ACC112 (cell line): ENCODE data around the gene SMG6.
A peak's percentile ranks its signal among the peaks of the same experiment; 100 is the strongest.

ENCODE experiments used
- H2AFZ ChIP-seq: fragments of 200-600 bp; sonication (generic); one replicate; pipeline ENCODE4 v1.6.0; 2017; ENCODE audit warnings: antibody characterized with exemption, low read length; ENCODE audit not compliant: unreplicated experiment
- H3K27ac ChIP-seq: fragments of 200-600 bp; sonication (generic); 2 replicates; pipeline ENCODE4 v1.5.1; 2014; ENCODE audit warnings: low read depth, mild to moderate bottlenecking, antibody characterized with exemption, low read length, moderate library complexity
- H3K27me3 ChIP-seq: fragments of 200-600 bp; sonication (generic); 2 replicates; pipeline ENCODE4 v1.6.1; 2014; ENCODE audit warnings: mild to moderate bottlenecking, antibody characterized with exemption, low read length, moderate library complexity, mixed read lengths; ENCODE audit not compliant: insufficient read depth
- H3K36me3 ChIP-seq: fragments of 200-600 bp; sonication (generic); 2 replicates; pipeline ENCODE4 v1.6.1; 2016; ENCODE audit warnings: mild to moderate bottlenecking, antibody characterized with exemption, low read length, moderate library complexity, mixed read lengths; ENCODE audit not compliant: insufficient read depth
- H3K4me1 ChIP-seq: fragments of 200-600 bp; sonication (generic); one replicate; pipeline ENCODE4 v1.6.1; 2016; ENCODE audit warnings: low read length, mixed read lengths; ENCODE audit not compliant: insufficient read depth, unreplicated experiment, control insufficient read depth
- H3K4me3 ChIP-seq: fragments of 200-600 bp; sonication (generic); 2 replicates; pipeline ENCODE4 v1.5.1; 2014; ENCODE audit warnings: mild to moderate bottlenecking, low read depth, low read length
- H3K79me2 ChIP-seq: fragments of 200-600 bp; sonication (generic); one replicate; pipeline ENCODE4 v1.6.0; 2016; ENCODE audit warnings: low read length; ENCODE audit not compliant: control insufficient read depth, unreplicated experiment, insufficient read depth

The SMG6 gene

DNA sequence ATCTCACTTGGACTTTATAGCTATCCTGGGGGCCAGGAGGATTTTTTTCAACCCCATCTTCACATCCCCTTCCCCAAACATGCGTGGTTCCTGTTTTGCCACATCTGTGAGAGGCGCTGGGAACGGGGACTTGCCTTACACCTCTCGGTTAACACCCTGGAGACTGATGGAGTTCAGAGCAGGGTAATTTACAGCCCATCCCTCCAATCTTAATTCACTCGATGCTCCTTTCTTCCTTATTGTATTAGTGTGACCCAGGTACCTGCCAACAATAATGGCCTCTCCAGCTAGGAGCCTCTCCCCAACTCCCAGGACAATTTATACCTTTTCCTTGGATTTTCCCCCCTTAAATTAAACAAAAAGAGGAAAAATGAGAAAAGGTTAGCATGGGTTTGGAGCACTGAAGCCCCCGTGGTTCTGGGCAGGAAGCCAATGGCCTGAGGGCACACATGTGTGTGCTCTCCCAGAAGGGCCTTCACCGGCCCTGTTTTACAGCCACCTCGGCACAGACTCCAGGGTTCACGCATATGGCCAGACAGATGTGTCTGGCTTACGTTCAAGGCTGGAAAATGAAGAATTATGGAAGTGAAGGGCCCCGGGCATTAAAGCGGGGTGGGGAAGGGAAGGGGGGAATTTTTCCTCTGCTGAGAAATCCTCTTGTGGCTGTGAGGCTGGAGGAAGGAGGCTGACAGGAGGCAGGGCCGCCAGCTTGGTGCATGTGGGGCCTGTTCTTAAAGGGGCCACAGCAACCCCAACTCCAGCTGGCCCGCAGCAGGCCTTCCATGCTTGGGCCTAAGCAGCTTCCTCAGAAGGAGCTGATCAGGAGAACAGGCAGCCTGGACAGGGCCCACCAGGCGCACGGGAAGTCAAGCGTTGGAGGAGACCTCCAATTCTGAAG, 227.2 kb downstream of the SMG6 start:
- H3K27ac ChIP-seq = no peak overlapping the region
- no peaks in the 10 kb centered on the region for H3K27me3 ChIP-seq
- H3K4me3 ChIP-seq = no peak overlapping the region
- peaks cover 4% of the 10 kb centered on the region; the same call in 1 of the 2 replicates for H3K36me3 ChIP-seq
- peaks cover 11% of the 10 kb centered on the region for H3K4me1 ChIP-seq
- H3K79me2 ChIP-seq = no peaks in the 10 kb centered on the region
- H2AFZ ChIP-seq = no peak overlapping the region

DNA sequence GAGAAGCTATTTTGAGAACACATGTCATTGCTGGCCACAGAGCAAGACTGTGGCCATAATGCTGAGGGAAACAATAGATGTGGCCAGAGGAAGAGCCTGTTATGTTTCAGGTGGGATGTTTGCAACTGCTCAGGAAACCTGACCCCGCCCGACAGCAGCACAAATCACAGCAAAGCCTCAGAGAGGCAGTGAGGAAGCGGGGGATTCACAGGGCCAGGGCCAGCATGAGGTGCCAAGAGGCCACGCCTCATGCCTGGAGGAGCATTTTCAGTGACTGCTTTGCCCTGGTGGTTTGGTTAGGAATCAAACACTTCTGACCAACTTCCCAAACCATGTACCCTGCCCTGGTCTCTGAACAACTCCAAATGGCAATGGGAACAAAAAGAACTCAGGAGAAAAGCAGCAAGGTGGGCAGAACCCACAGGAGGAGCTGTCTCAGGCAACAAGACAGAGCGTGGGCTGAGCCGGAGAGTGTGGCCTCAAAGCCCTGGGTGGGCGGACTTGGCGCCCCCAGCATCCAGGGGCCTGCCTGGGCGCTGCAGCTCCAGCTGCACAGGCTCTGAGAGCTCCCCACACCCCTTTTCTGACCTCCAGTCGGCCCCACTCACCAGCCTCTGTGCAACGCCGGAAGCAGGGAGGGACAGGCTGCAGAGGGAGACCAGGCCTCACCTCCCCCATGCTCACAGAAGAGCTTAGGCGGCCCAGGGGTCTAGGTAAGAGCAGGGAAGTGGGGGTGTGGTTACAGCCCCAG, 228.1 kb downstream of the SMG6 start:
- no peaks in the 10 kb centered on the region for H3K27me3 ChIP-seq
- peaks cover 12% of the 10 kb centered on the region for H3K4me1 ChIP-seq
- no peak overlapping the region for H2AFZ ChIP-seq
- no peak overlapping the region for H3K27ac ChIP-seq
- H3K4me3 ChIP-seq = no peak overlapping the region
- H3K79me2 ChIP-seq = no peaks in the 10 kb centered on the region
- no peaks in the 10 kb centered on the region for H3K36me3 ChIP-seq

- H3K4me3 ChIP-seq = no peak overlapping the region
Measured at GRCh38 chr17:2074919-2075318, 228.7 kb downstream of the SMG6 start.

GRCh38 chr17:2071455-2072281, 231.9 kb downstream of the SMG6 start:
- no peak overlapping the region for H3K27ac ChIP-seq
- no peak overlapping the region for H3K4me3 ChIP-seq

More at GRCh38 chr17:2074919-2075318, 228.7 kb downstream of the SMG6 start:
- H2AFZ ChIP-seq = no peak overlapping the region
- H3K36me3 ChIP-seq = no peaks in the 10 kb centered on the region
- no peaks in the 10 kb centered on the region for H3K79me2 ChIP-seq
- no peaks in the 10 kb centered on the region for H3K27me3 ChIP-seq
- H3K4me1 ChIP-seq = peaks cover 12% of the 10 kb centered on the region
- no peak overlapping the region for H3K27ac ChIP-seq

DNA sequence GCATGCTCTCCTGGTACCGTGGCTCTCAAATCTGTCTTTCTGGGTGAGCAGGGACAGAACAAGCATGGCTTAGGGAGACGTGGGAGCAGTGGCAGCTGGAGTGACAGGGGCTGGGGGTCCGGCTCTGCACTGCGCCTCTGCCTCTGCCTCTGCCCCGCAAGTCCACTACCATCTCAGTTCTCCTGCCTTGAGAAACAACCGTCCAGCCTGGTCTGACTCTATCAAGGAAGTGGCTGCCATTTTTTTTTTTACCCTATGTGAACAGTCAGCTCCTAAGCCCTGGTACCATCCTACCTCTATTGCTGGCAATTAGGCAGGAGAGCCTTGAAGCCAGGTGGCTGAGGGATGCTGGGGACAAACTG, 232.6 kb downstream of the SMG6 start:
- H3K36me3 ChIP-seq = no peaks in the 10 kb centered on the region
- no peak overlapping the region for H3K4me3 ChIP-seq
- H3K27ac ChIP-seq = no peak overlapping the region
- H3K4me1 ChIP-seq = peaks cover 42% of the 10 kb centered on the region
- no peak overlapping the region for H2AFZ ChIP-seq
- H3K79me2 ChIP-seq = no peaks in the 10 kb centered on the region
- H3K27me3 ChIP-seq = no peaks in the 10 kb centered on the region

More at GRCh38 chr17:2071455-2072281, 231.9 kb downstream of the SMG6 start:
- H3K4me1 ChIP-seq = peaks cover 35% of the 10 kb centered on the region
- no peaks in the 10 kb centered on the region for H3K36me3 ChIP-seq
- H3K27me3 ChIP-seq = no peaks in the 10 kb centered on the region
- no peaks in the 10 kb centered on the region for H3K79me2 ChIP-seq
- H2AFZ ChIP-seq = no peak overlapping the region

- Histone ChIP-seq H3K4me1 (peaks cover 47% of the 10 kb centered on the region), H3K36me3 (no peaks in the 10 kb centered on the region; the same call in 1 of the 2 replicates), H3K4me3 (no peak overlapping the region), H3K79me2 (no peaks in the 10 kb centered on the region), H3K27me3 (no peaks in the 10 kb centered on the region), H2AFZ (no peak overlapping the region), H3K27ac (no peak overlapping the region)
Measured at GRCh38 chr17:2070241-2071023, 233.2 kb downstream of the SMG6 start.

- no peak overlapping the region for H3K4me3 ChIP-seq
- peak overlapping the region; percentile 2; the same call in 1 of the 2 replicates for H3K27ac ChIP-seq
- no peaks in the 10 kb centered on the region; the same call in 1 of the 2 replicates for H3K36me3 ChIP-seq
- H3K27me3 ChIP-seq = no peaks in the 10 kb centered on the region
- H3K79me2 ChIP-seq = no peaks in the 10 kb centered on the region
- H2AFZ ChIP-seq = no peak overlapping the region
- H3K4me1 ChIP-seq = peaks cover 63% of the 10 kb centered on the region
Measured at GRCh38 chr17:2068519-2069051, 235.0 kb downstream of the SMG6 start.

- H2AFZ ChIP-seq = no peak overlapping the region
- peak overlapping the region; percentile 2; the same call in 1 of the 2 replicates for H3K27ac ChIP-seq
- peaks cover 65% of the 10 kb centered on the region for H3K4me1 ChIP-seq
- H3K79me2 ChIP-seq = no peaks in the 10 kb centered on the region
- H3K36me3 ChIP-seq = no peaks in the 10 kb centered on the region; the same call in 1 of the 2 replicates
- no peak overlapping the region for H3K4me3 ChIP-seq
- H3K27me3 ChIP-seq = no peaks in the 10 kb centered on the region
Measured at GRCh38 chr17:2068031-2068518, 235.5 kb downstream of the SMG6 start.

DNA sequence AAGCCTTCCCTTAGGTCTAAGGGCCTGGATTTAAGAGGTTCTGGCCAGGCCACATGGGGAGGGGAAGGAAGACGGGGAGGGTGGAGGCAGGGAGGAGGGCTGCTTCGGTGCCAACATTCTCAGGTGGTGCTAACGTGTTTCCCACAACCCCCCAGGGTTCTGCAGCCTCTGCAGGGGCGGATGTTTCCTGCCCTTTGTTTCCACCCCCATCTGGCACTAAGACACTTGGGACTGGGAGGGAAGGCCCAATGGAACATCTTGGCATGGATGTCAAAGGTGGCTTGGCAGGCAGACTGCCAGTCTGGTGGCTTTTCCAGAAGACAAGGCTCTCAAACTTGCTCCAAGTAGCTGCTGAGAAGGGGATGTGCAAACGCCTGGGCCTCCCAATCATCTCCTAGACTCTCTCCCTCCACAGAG, 236.0 kb downstream of the SMG6 start:
- no peak overlapping the region for H2AFZ ChIP-seq
- H3K27ac ChIP-seq = peak overlapping the region; percentile 33; the same call in 1 of the 2 replicates
- H3K36me3 ChIP-seq = no peaks in the 10 kb centered on the region; the same call in 1 of the 2 replicates

More for the DNA sequence above, 236.0 kb downstream of the SMG6 start:
- Histone ChIP-seq H3K27me3 (no peaks in the 10 kb centered on the region), H3K79me2 (no peaks in the 10 kb centered on the region), H3K4me1 (peaks cover 70% of the 10 kb centered on the region), H3K4me3 (no peak overlapping the region)
